ENCODE measurements around the gene FRZB.
"Not testable (repeated sequence)": the region's sequence is repeated elsewhere in the genome, so short reads cannot be mapped to it uniquely, and the experiment has no call there.

FRZB gene

DNA sequence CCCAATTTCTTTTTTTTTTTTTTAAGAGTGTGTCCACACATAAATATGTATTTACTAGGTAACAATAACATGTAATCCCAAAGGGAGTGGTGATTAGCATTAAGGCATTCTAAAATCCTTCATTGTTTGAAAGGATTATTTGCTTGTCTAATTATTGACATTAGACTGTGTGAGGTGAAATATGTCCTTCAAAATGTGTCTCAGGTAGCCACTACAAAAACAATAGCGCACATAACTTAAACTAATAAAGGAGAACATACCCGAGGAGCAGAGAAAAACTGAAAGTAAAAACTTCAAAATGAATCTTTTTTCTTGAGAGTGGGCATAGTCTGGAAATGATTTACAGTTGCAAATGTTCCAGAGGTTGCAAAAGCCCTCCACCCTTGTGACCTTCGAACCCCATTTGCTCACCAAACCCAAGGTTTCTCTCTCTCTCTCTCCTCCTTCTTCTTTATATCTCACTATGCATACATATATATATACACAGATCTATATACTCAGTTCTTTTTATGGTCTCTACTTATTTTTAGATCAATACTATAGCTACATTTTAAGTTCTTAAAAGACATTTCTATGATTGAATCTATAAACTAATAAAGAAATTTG is 24.4 kb upstream of the FRZB start:
- TF ChIP-seq, protein P1, sequence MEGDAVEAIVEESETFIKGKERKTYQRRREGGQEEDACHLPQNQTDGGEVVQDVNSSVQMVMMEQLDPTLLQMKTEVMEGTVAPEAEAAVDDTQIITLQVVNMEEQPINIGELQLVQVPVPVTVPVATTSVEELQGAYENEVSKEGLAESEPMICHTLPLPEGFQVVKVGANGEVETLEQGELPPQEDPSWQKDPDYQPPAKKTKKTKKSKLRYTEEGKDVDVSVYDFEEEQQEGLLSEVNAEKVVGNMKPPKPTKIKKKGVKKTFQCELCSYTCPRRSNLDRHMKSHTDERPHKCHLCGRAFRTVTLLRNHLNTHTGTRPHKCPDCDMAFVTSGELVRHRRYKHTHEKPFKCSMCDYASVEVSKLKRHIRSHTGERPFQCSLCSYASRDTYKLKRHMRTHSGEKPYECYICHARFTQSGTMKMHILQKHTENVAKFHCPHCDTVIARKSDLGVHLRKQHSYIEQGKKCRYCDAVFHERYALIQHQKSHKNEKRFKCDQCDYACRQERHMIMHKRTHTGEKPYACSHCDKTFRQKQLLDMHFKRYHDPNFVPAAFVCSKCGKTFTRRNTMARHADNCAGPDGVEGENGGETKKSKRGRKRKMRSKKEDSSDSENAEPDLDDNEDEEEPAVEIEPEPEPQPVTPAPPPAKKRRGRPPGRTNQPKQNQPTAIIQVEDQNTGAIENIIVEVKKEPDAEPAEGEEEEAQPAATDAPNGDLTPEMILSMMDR (IDR thresholded peaks at IDR 0.05; ENCODE audit: low read length, missing control alignments), result no peak
- no peak overlapping the region for H3K4me3 ChIP-seq (replicated peaks; ENCODE audit: low read depth, low read length)

DNA sequence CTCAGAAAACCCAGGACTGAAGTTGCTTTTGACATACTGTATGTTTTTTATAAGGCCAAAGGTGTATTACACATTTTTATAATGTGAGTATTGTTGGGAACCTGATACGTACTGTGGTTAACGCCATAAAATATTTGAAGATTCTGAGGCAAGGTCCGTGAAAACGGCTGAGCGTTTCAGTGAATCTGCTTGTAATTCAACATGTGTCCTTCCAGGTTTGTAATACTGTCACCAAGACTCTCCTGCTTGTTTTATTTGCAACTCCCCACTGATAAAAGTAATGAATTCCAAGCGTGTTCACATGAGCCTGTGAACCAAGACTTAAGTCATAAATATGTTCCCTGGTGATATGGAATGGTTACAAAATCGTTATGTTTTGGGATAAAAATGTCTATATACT is 23.9 kb upstream of the FRZB start:
- no peak overlapping the region for H3K4me3 ChIP-seq (replicated peaks; ENCODE audit: low read depth, low read length)
- TF ChIP-seq, protein P1 (IDR thresholded peaks at IDR 0.05; ENCODE audit: low read length, missing control alignments), result no peak
- no peak for DNase-seq (ENCODE audit: low read depth)

More for the DNA sequence above, 24.4 kb upstream of the FRZB start:
- no peak for DNase-seq (ENCODE audit: low read depth)

DNA sequence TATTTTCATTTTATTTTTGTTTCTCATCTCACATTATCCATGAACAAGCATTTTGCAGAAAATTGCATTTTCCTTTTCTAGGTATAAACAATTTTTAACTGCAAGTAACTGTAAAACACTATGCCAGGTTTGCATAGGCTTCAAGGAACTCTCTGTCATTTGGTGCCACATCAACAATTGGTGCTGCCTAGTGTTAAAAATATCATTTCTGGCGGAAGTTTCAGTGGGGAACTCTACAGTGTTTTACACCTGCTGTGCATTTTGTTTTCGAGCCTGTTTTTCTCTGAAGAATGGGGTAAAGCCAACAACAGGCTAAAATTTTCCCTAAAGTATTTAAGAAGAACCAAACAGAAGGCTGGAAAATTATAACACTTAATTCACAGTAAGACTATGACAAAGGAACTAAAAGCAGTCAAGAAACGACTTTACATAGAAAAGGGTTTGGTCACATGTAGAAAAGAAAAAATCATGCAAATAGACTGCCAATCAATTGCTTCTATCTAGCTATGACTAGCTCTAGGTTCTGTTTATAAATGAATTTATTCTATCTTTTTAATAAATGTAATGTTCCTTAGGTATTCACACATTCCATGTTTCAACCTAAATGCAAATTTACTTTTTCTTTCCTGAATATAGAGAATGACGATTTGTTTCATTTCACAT is 21.4 kb upstream of the FRZB start:
- no peak for DNase-seq (ENCODE audit: low read depth)
- TF ChIP-seq, protein P1 (IDR thresholded peaks at IDR 0.05; ENCODE audit: low read length, missing control alignments), result no peak
- H3K4me3 ChIP-seq (replicated peaks; ENCODE audit: low read depth, low read length), result no peak overlapping the region

DNA sequence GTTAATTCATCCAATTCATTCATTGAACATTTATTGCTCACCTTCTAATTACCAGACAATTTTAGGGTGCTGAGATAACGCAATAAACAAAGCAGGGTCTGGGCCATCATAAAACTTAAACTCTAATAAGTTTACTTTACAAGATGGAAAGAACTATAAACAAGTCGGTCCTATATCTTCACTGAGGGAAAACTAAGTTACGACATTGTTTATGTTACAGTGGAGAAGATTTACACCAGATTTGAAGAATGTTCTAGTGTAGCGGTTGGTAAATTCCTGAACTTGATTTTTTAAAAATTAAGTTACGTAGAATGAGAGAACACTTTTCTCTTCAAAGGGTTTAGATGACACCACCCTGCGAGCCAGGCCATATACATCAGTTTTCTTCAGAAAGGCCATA is 20.7 kb upstream of the FRZB start:
- DNase-seq (ENCODE audit: low read depth), result no peak
- no peak overlapping the region for H3K4me3 ChIP-seq (replicated peaks; ENCODE audit: low read depth, low read length)
- TF ChIP-seq, protein P1 (IDR thresholded peaks at IDR 0.05; ENCODE audit: low read length, missing control alignments), result no peak

DNA sequence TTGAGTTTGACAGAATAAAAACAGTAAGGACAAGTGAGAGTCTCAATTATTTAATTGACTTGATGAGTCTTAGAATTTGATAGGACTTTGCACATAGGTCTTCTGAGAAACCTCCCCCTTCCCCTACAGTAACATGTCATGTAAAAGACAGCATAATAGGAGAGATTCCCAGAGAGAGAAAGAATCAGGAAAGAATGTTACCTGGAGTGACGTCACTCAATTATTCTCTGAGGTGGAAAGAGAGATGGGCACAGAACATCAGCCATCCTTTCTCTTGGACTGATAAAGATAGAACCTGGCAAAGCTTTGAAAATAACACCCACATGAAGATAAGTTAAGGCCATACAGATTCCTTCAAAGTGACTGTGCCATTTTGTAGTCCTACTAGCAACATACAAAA is 19.3 kb upstream of the FRZB start:
- no peak overlapping the region for H3K4me3 ChIP-seq (replicated peaks; ENCODE audit: low read depth, low read length)
- TF ChIP-seq, protein P1 (IDR thresholded peaks at IDR 0.05; ENCODE audit: low read length, missing control alignments), result no peak
- DNase-seq (ENCODE audit: low read depth), result no peak

DNA sequence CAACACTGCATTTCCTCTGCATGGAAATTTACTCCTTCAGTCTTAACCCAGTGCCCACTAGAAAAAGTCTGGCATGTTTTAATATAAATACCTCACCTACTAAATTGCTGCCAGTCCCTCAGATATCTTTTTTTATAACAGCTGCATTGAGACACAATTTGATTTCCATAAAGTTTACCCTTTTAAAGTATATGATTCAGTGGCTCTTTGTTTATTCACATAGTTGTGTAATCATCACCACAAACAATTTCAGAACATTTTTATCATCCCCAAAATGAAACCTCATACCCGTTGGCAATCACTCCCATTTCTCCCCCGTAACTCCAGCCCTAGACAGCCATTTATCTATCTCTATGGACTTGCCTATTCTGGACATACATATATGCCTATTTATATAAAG is 17.0 kb upstream of the FRZB start:
- TF ChIP-seq, protein P1 (IDR thresholded peaks at IDR 0.05; ENCODE audit: low read length, missing control alignments), result no peak
- no peak overlapping the region for H3K4me3 ChIP-seq (replicated peaks; ENCODE audit: low read depth, low read length)
- DNase-seq (ENCODE audit: low read depth), result peak; percentile 23

DNA sequence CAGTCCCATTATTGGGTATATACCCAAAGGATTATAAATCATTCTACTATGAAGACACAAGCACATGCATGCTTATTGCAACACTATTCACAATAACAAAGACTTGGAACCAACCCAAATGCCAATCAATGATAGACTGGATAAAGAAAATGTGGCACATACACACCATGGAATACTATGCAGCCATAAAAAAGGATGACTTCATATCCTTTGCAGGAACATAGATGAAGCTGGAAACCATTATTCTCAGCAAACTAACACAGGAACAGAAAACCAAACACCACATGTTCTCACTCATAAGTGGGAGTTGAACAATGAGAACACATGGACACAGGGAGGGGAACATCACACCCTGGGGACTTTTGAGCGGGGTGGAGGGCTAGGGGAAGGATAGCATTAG is 13.7 kb upstream of the FRZB start:
- not testable (repeated sequence) for DNase-seq (ENCODE audit: low read depth); H3K4me3 ChIP-seq (replicated peaks; ENCODE audit: low read depth, low read length)

DNA sequence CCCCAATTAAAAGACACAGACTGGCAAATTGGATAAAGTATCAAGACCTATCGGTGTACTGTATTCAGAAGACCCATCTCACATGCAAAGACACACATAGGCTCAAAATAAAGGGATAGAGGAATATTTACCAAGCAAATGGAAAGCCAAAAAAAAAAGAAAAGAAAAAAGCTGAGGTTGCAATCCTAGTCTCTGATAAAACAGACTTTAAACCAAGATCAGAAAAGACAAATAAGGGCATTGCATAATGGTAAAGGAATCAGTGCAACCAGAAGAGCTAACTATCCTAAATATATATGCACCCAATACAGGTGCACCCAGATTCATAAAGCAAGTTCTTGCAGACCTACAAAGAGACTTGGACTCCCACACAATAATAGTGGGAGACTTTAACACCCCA is 10.2 kb upstream of the FRZB start:
- DNase-seq (ENCODE audit: low read depth); H3K4me3 ChIP-seq (replicated peaks; ENCODE audit: low read depth, low read length): not testable (repeated sequence)

Data from fibroblast of pulmonary artery (primary cell).